Transverse colon (tissue), 4 donors: ENCODE results near the gene FGF3. TPM values are rescaled to one million over a fixed set of nuclear protein-coding genes. Genes with fewer than 3 reads are reported as not detected.

Source experiments
- DNase-seq: peaks from one replicate; pipeline ENCODE4 v3.0.0-alpha.2; 2019
- H3K27ac ChIP-seq, 4 donors: fragments of 200-600 bp; sonication (generic); 2 replicates each; pipeline ENCODE4 v1.5.1; 2016 to 2018; ENCODE audit warnings: inconsistent platforms in 4 of 4
- H3K27me3 ChIP-seq: fragments of 200-600 bp; sonication (generic); 2 replicates; pipeline ENCODE4 v1.5.1; 2017; ENCODE audit warnings: inconsistent platforms
- H3K36me3 ChIP-seq, 4 donors: fragments of 200-600 bp; sonication (generic); 2 replicates each; pipeline ENCODE4 v1.5.1; 2017 to 2019; ENCODE audit warnings: inconsistent platforms in 4 of 4
- H3K4me1 ChIP-seq, 4 donors: fragments of 200-600 bp; sonication (generic); 2 replicates each; pipeline ENCODE4 v1.5.1; 2017 to 2020; ENCODE audit warnings: inconsistent platforms in 4 of 4
- H3K4me3 ChIP-seq, 4 donors: fragments of 200-600 bp; sonication (generic); 1 replicate in 1 of 4; 2 replicates in 3 of 4; pipeline versions ENCODE4 v1.5.1 to v1.6.1; 2017 to 2019; ENCODE audit warnings: inconsistent platforms in 4 of 4
- H3K9me3 ChIP-seq, 2 donors: fragments of 200-600 bp; sonication (generic); 2 replicates each; pipeline ENCODE4 v1.5.1; 2017 to 2019; ENCODE audit warnings: inconsistent platforms in 2 of 2
- EP300 ChIP-seq: sonication (generic); formaldehyde crosslinking; IDR thresholded peaks from one replicate; pipeline ENCODE4 v1.6.1; 2017; ENCODE audit warnings: antibody characterized with exemption, low read depth
- POLR2A ChIP-seq: fragments of 450-650 bp; IDR thresholded peaks from one replicate; pipeline ENCODE4 v1.6.1; 2016; ENCODE audit warnings: antibody characterized with exemption, mild to moderate bottlenecking, moderate library complexity
- POLR2AphosphoS5 ChIP-seq, 3 donors: sonication (generic); formaldehyde crosslinking; IDR thresholded peaks; one replicate each; pipeline ENCODE4 v1.6.1; 2016; ENCODE audit warnings: antibody characterized with exemption in 3 of 3
- WGBS, 2 donors: methylation state at CpG; one replicate each; pipeline ENCODE4 v1.1.5; 2018; ENCODE audit warnings: low coverage in 1 of 2; 5-methylcytosine and 5-hydroxymethylcytosine counted together
- in situ Hi-C, 4 donors: fragments of 200-750 bp; cut with MboI; loops; one replicate each; pipeline versions ENCODE4 v1.15.0 to v1.15.1; 2017; ENCODE audit warnings: low sequenced_read_pairs in 3 of 4, low pct_ligation_motif_present in 1 of 4, low pct_unique_long_range_greater_than_20kb in 1 of 4
- intact Hi-C: fragments of 100-400 bp; cut with DNase I; formaldehyde crosslinking; loops from one replicate; pipeline ENCODE4 v1.15.1; 2023; ENCODE audit warnings: low total_unique reads
- total RNA-seq, 4 donors: library from RNA; depleted of rRNA; stranded (reverse); fragments of >200 nt; gene quantifications; one replicate each; pipeline ENCODE4 v1.1.0, GENCODE V29; 2016
- TF ChIP-seq, protein P1 (sequence below), 5 experiments: fragments of 200-600 bp in 3 of 5; fragments of 450-650 bp in 2 of 5; sonication (generic) in 3 of 5; IDR thresholded peaks; 1 replicate in 2 of 5; 2 replicates in 3 of 5; pipeline ENCODE4 v1.5.1; 2016 to 2017; ENCODE audit warnings: antibody characterized with exemption in 5 of 5, inconsistent platforms in 3 of 5, mild to moderate bottlenecking in 2 of 5, moderate library complexity in 1 of 5

FGF3 gene
- not detected for total RNA-seq

DNA sequence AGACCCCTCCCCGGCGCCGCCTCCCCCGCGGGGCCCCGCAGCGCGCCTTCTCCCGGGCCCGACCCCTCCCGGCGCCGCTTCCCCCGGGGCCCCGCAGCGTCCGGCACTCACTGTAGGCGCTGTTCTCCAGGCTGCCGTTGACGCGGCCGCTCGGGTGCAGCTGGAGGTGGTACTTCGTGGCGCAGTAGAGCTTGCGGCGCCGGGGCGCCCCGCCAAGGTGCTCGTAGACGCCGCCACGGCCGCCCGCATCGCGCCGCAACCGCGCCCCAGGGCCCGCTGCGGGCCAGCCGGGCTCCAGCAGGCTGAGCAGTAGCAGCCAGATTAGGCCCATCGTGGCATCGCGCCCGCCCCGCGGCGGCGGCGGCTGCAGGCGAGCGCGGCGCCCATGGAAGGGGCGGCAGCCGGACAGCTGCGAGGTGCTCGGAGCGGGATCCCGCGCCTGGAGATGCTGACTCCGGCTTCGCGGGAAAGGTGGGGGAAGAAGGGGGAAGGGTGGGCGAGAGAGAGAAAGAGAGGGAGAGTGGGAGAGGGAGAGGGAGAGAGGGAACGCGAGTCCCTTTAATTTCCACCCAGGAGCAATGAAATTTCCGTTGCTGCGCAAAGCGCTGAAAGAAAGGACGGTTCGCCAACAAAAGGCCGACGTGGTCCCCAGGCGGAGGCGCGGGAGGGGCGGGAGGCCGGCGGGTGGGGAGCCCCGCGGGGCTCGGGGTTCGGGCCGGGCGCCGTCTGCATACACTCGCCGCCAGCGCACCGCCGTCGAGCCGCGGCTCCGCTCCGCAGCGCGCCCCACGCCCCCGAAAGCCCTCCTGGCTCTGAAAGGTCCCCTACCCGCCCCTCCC, at the start of gene FGF3:
TSS of gene FGF3 (minus strand) at position 814 of the 839 bp plus-strand sequence. CDS start at position 331, 483 bp downstream.
- H3K36me3 ChIP-seq = no peaks in the 10 kb centered on the region
- in situ Hi-C loops = no loop called here
- H3K4me3 ChIP-seq = no peak within 1 kb of the TSS
- intact Hi-C loops = no loop called here
- no peak within 1 kb of the TSS for H3K27ac ChIP-seq
- 2 to 18% methylated on average over 9 to 39 of the region's 105 CpGs for WGBS, 2 donors
- H3K27me3 ChIP-seq = peaks cover 90% of the 10 kb centered on the region
- DNase-seq = no peak
- TF ChIP-seq POLR2AphosphoS5 (IDR thresholded peaks at IDR 0.05) = no peak
- TF ChIP-seq EP300 = no peak
- TF ChIP-seq, protein P1, sequence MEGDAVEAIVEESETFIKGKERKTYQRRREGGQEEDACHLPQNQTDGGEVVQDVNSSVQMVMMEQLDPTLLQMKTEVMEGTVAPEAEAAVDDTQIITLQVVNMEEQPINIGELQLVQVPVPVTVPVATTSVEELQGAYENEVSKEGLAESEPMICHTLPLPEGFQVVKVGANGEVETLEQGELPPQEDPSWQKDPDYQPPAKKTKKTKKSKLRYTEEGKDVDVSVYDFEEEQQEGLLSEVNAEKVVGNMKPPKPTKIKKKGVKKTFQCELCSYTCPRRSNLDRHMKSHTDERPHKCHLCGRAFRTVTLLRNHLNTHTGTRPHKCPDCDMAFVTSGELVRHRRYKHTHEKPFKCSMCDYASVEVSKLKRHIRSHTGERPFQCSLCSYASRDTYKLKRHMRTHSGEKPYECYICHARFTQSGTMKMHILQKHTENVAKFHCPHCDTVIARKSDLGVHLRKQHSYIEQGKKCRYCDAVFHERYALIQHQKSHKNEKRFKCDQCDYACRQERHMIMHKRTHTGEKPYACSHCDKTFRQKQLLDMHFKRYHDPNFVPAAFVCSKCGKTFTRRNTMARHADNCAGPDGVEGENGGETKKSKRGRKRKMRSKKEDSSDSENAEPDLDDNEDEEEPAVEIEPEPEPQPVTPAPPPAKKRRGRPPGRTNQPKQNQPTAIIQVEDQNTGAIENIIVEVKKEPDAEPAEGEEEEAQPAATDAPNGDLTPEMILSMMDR (IDR thresholded peaks at IDR 0.05) = no peak
- TF ChIP-seq POLR2A = no peak
- peaks cover 0 to 8% (median 4%) of the 10 kb centered on the region in 4 donors for H3K4me1 ChIP-seq
- H3K9me3 ChIP-seq = no peaks in the 10 kb centered on the region

DNA sequence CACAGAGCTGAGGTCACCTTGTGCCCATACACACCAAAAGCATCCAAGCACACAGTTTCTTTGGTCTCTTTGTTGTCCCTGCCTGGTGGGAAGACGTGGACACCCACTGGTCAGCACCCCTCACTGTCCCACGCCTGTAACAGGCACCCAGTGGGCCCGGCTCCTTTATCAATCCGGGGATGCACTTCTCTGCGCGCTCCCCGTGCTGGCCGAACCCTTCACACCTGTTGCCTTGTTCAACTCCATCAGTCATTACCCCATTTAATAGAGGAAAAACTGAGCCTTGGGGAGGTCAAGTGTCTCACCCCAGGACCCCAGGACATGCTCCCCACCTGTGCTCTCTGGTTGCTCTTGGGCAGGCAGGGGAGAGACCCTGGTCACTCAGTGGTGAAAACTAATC, 49.7 kb upstream of the FGF3 start:
- no peak for DNase-seq
- Histone ChIP-seq H3K27ac (no peak overlapping the region), H3K4me3 (no peak overlapping the region), H3K36me3 (no peaks in the 10 kb centered on the region), H3K27me3 (peaks cover 32% of the 10 kb centered on the region), H3K4me1 (no peaks in the 10 kb centered on the region), H3K9me3 (no peaks in the 10 kb centered on the region)
- TF ChIP-seq POLR2AphosphoS5 (IDR thresholded peaks at IDR 0.05) (no peak), EP300 (no peak), POLR2A (no peak)
- TF ChIP-seq, protein P1 (IDR thresholded peaks at IDR 0.05) = no peak
- intact Hi-C loops = no loop called here
- in situ Hi-C loops = no loop called here
- WGBS, 2 donors = 82 to 84% methylated on average over 5 to 8 of the region's 8 CpGs

DNA sequence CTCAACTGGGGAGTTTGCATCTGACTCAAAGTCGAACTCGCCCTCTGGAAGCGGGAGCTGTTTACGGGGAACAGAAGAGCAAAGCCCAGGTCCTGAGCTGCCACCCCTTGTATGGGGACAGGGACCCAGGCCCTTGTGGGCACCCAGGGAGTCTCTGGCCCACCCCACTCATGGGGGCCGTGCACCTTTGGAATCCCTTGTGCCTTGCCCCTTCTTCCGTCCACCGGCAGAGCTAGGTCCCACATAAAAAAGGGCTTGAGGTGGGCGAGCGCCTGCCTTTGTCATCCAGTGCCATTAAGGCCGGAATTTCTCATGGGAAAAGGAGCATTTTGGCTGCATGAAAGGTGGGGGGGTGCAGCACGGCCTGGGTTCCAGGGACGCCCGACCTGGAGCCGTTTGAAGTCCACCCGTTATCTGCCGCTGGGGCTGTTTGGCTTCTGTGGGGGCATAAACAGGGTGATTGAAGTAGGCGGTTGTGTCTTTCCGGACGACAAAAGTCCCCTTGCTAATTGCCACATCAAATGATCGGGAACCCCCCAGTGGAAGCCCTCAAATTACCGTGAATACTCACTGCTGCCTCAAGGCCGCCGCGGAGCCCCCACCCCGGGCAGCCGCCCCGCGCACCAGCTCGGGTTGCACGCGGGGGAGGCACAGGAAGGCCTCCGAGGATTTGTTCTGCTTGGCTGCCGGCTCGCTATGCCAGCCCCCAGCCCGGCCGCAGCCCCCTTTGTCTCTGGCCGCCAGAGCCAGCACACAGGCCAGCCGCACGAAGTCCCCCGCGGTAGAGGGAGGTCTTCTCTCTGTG, 49.0 kb upstream of the FGF3 start:
- H3K27me3 ChIP-seq = peaks cover 39% of the 10 kb centered on the region
- DNase-seq = no peak

More for the DNA sequence above, 49.0 kb upstream of the FGF3 start:
- intact Hi-C loops (no loop called here), in situ Hi-C loops (no loop called here)
- TF ChIP-seq, protein P1 (IDR thresholded peaks at IDR 0.05) = no peak
- TF ChIP-seq POLR2A (no peak), POLR2AphosphoS5 (IDR thresholded peaks at IDR 0.05) (no peak), EP300 (no peak)
- Histone ChIP-seq H3K27ac (no peak overlapping the region), H3K9me3 (no peaks in the 10 kb centered on the region), H3K36me3 (no peaks in the 10 kb centered on the region), H3K4me1 (no peaks in the 10 kb centered on the region), H3K4me3 (no peak overlapping the region)
- 66% methylated on average over 39 of the region's 41 CpGs; no CpG with 5 or more reads in 1 of the 2 donors for WGBS, 2 donors
